ENCODE results near the gene HGFAC.

Gene HGFAC

DNA sequence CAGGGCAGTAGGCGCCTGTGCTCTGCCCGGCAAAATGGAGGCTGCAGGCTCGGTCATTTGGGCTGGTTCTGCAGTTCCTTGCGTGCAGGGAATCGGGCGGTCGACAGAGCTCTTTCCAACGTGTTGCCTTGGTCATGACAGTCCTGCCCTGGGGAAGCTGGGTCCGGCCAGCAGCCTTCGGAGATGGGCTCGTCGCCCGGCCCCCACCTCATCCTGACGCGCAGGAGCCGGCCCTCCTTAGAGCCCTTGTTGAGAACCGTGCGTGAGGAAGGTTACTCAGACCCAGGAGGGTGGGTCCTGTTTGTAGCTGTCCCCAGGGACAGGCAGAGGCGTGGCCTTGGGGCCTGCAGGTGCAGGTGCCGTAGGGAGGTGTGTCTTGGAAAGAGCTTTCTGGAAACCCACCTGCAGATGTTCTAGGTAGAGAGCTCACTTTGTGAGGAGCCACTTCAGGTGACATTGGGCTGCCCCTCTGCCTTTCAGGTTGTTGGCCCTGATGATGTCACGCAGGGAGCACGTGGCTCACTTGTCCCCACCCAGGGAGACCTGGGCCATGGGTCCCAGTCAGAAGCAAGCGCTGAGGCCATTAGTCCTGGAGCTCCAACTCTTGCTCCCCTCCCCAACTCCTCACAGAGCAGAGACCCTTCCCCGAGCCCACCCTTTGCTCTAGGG lies 15.2 kb upstream of the HGFAC start:
- no peak for DNase-seq (ENCODE audit: low read depth in 2 of 2)

GRCh38 chr4:3427134-3427476 lies 14.7 kb upstream of the HGFAC start:
- DNase-seq (ENCODE audit: low read depth in 2 of 2): no peak

- no peak for DNase-seq (ENCODE audit: low read depth in 2 of 2)
Observed at GRCh38 chr4:3427706-3428446, 13.9 kb upstream of the HGFAC start.

- DNase-seq (ENCODE audit: low read depth in 2 of 2): no peak
Observed at GRCh38 chr4:3429651-3430050, 12.1 kb upstream of the HGFAC start.

- DNase-seq (ENCODE audit: low read depth in 2 of 2): no peak
Observed at GRCh38 chr4:3430524-3430923, 11.2 kb upstream of the HGFAC start.

GRCh38 chr4:3431446-3431993 lies 10.2 kb upstream of the HGFAC start:
- no peak for DNase-seq (ENCODE audit: low read depth in 2 of 2)

DNA sequence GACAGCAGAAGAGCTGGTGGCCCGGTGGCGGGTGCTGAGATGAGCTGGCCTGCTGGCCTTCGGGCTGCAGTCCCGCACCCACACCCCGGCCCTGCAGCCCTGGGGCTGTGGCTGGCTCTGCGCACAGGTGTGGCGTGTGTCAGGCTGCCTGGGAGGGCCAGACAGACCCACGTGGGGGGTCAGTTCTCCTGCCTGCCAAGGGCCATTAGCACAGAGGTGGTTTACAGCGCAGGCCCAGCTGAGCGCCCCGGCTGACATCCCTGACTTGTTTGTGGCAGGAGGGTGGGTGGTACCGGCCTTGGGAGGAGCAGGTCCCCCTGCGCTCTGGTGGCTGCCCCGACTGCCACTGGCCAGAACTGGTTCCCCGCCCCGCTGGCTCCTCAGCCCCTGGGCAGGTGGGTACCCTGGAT lies 9.4 kb upstream of the HGFAC start:
- DNase-seq (ENCODE audit: low read depth in 2 of 2): no peak

DNA sequence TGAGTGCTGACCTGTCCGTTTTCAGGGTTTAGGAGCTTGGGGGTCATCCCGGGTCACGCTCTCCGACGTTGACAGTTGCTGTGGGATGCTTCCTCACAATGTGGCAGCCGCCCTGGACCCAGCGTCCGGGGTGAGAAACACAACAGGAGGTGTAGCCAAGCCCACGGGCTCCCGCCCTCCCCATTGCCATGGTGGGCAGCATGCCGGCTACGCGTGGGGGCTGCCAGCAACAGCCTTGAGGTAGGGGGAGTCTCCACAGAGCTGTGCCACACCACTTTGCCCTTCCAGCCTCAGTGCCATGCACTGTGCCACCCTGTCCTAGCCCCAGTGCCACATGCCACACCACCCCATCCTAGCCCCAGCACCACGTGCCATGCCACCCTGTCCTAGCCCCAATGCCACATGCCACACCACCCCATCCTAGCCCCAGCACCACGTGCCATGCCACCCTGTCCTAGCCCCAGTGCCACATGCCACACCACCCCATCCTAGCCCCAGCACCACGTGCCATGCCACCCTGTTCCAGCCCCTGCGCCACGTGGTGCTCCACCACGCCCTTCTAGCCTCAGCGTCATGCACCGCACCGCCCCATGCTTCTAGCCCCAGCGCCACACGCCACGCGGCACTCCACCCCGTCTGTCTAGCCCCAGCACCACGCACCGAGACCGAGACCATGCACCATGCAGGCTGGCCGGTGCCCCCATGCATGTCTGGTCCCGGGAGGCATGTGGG lies 8.5 kb upstream of the HGFAC start:
- DNase-seq (ENCODE audit: low read depth in 2 of 2): no peak

- no peak for DNase-seq (ENCODE audit: low read depth in 2 of 2)
Observed at GRCh38 chr4:3434881-3435685, 6.7 kb upstream of the HGFAC start.

DNA sequence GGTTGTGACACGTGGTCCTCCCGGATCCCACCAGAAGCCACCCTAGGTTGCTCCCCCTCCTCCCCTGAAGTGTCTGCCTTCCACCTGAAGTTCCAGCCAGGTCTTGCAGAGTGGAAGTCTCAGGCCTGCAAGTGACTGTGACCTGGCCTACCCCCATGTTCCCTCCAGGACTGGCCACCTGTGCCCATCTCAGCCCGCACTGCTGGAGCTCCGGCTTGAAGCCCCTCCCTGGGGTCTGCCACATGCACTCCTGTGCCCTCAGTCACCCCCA lies 6.1 kb upstream of the HGFAC start:
- DNase-seq (ENCODE audit: low read depth in 2 of 2): no peak

DNA sequence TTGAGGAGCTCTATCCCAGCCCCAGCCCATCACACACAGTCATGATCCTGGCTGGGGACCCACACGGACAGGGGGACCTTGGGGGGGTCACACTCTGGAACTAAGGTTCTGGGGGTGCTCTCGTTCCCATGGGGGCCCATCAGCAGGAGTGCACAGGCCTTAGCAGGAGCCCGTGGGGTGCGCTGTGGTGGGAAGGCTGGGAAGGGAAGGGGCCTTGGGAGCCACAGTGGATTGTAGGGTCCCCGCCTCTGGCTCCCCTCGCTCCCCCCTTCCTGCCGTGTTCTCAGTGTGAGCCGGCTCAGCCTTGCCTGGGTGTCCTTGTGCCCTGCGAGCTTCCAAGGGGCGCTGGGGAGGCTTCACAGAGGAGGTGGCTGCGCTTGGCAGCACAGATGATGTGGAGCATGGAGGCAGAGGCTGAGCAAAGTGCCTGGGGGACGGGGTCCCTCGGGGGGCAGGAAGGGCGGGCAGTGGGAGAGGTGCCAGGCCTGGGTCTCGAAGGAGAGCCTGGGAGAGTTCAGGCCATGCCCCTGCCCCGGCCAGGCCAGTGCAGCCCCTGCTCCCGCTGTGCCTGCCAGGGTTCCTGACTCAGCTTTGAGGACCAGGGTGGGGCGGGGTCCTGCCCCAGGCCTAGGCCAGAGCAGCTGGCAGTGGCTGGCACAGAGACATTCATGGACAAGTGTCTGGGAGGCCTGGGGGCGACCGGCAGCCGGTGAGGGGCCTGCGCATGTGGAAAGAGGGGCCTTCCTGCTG lies 5.5 kb upstream of the HGFAC start:
- DNase-seq (ENCODE audit: low read depth in 2 of 2): no peak

GRCh38 chr4:3436798-3437581 lies 4.8 kb upstream of the HGFAC start:
- no peak for DNase-seq (ENCODE audit: low read depth in 2 of 2)

DNA sequence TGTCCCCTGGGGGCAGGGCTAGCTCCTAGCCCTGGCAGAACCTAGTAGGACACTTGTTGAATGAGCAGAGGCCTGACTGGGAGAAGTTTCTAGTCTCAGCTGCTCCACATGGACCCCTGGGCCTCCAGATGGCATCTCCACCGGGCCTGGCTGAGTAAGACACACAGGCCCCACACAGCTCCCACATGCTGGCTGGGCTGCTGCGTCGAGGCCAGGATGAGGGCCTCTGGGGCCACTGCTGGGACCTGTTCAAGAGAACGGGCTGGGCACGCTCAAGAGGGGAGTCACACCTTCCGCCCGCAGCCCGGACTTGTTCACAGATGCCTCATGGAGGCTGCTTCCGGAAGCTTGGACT lies 4.2 kb upstream of the HGFAC start:
- DNase-seq (ENCODE audit: low read depth in 2 of 2): no peak

DNA sequence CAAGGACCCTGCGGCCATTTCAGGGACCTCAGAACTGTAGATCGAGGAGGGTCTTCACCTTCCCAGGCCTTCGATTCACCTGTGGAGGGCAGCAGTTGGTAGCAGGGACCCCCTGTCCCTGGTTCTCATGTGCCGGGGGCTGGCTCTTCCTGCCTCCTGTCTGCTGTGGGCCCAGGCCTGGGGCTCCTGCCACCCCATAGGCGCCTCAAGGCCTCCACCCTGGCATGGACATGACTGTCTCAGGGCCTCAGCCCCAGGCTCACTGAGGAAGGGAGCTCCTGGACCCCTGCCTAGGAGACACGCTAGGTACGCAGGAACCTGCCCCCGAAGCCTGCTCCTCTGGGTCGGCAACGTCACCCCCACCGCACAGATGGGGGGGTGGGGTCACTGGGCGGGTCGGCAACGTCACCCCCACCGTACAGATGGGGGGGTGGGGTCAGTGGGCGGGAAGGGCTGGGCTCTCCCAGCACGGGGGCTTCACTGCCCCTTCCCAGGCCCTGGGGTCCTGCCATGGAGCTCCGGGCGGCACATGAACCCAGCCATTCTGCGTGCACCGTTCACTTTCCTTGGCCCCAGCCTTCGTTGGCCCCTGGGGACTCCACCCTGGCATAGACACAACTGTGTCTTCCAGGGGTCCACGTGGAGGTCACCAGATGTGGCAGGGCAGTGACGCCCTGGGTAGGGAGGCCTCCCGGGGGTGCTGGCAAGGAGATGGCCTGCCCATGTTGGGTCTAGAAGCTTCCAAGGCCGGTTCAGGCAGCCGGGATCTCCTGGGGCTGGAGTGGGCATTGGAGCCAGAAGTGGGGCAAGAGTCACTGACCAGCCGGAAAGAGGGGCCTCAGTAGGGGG lies 3.5 kb upstream of the HGFAC start:
- DNase-seq (ENCODE audit: low read depth in 2 of 2): no peak

DNA sequence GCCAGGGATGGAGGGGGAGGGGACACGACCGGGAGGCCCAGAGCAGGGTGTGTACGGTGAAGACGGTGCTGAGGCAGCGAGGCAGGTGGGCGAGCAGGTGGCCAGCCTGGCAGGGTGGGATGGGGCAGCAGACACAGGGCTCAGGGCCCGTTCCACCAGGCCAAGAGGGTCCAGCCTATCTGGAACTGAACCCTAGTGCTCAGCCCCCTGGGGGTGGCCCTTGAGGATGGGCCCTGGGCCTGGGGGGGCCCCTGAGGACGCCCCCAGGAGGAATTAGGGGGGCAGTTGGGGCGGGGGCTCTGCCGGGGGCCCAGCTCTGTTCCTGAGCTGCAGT lies 3.0 kb upstream of the HGFAC start:
- DNase-seq (ENCODE audit: low read depth in 2 of 2): no peak

- no peak for DNase-seq (ENCODE audit: low read depth in 2 of 2)
Observed at GRCh38 chr4:3439391-3439790, 2.4 kb upstream of the HGFAC start.

- no peak for DNase-seq (ENCODE audit: low read depth in 2 of 2)
Observed at GRCh38 chr4:3440011-3440410, 1.8 kb upstream of the HGFAC start.

GRCh38 chr4:3440979-3441500 lies 728 bp upstream of the HGFAC start:
- no peak for DNase-seq (ENCODE audit: low read depth in 2 of 2)

DNA sequence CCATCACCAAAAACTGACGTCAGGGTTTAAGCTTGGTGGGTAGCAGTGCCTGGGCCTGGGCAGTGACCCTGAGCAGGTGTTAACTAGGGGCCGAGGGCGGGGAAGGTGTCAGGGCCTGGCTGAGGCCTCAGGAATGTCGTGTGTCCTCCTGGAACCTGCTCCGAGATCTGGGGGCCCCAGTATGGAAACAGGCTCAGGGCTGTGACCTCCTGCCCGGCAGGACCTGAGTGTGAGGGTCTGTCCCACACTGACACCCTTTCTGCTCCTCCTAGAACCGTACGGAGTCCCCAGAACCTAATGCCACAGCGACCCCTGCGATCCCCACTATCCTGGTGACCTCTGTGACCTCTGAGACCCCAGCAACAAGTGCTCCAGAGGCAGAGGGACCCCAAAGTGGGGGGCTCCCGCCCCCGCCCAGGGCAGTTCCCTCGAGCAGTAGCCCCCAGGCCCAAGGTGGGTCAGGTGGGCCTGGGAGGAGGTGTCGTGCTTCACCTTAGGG lies 741 bp downstream of the HGFAC start:
- DNase-seq (ENCODE audit: low read depth in 2 of 2): no peak

Measured in stimulated activated CD8-positive, alpha-beta memory T cell treated with anti-CD3 and anti-CD28 coated beads, Interleukin-15, amount 100 ng/mL, for 4 hours (primary cell).